Activated naive CD4-positive, alpha-beta T cell treated with anti-CD3 and anti-CD28 coated beads, Interleukin-2, amount 10 ng/mL, durations not matched to agents 7 days and 5 days (primary cell): Measurements from ENCODE around the gene RHBDL3.

Source experiments
- CTCF ChIA-PET: fragments of 350-600 bp; sonication (Branson Sonifier 250); formaldehyde crosslinking; loops from one replicate; lab custom pipeline; 2021; ENCODE audit warnings: antibody characterized with exemption; lab: Charles Lee
- DNase-seq: peaks from one replicate; pipeline ENCODE4 v3.0.0-alpha.2; 2020
- H3K27ac Mint-ChIP-seq: one replicate; pipeline ENCODE4 v1.8.0; 2021; ENCODE audit warnings: mild to moderate bottlenecking, moderate library complexity, mixed read lengths
- H3K27me3 Mint-ChIP-seq: one replicate; pipeline ENCODE4 v1.8.0; 2021; ENCODE audit warnings: mild to moderate bottlenecking, mixed read lengths
- H3K36me3 Mint-ChIP-seq: one replicate; pipeline ENCODE4 v1.8.0; 2021; ENCODE audit warnings: mixed read lengths
- H3K4me1 Mint-ChIP-seq: one replicate; pipeline ENCODE4 v1.8.0; 2021; ENCODE audit warnings: mixed read lengths
- H3K4me3 Mint-ChIP-seq: one replicate; pipeline ENCODE4 v1.8.0; 2021; ENCODE audit warnings: mild to moderate bottlenecking, moderate library complexity, mixed read lengths
- H3K9me3 Mint-ChIP-seq: one replicate; pipeline ENCODE4 v1.8.0; 2021; ENCODE audit warnings: mixed read lengths

RHBDL3 gene

DNA sequence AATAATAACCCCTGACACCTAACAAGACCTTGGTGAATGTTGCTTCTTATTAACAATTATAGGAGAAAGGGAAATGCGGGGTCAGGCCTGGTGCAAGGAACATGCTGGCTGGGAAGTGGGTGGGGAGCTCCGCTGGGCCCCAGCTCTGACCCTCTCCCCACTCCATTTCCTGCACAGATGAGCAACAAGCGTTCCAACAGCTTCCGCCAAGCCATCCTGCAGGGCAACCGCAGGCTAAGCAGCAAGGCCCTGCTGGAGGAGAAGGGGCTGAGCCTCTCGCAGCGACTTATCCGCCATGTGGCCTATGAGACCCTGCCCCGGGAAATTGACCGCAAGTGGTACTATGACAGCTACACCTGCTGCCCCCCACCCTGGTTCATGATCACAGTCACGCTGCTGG, 23.0 kb downstream of the RHBDL3 start:
- no peak overlapping the region for H3K4me3 Mint-ChIP-seq
- no peak overlapping the region for H3K27ac Mint-ChIP-seq
- H3K4me1 Mint-ChIP-seq = peaks cover 5% of the 10 kb centered on the region
- CTCF ChIA-PET = interaction anchor here (0.6 to 1.7 kb wide), 2 partner anchors 31 to 229 kb away, joined by 3 to 6 read pairs; no protein-coding TSS in a partner anchor
- H3K9me3 Mint-ChIP-seq = no peaks in the 10 kb centered on the region
- H3K36me3 Mint-ChIP-seq = no peaks in the 10 kb centered on the region
- no peak for DNase-seq
- peaks cover 40% of the 10 kb centered on the region for H3K27me3 Mint-ChIP-seq

DNA sequence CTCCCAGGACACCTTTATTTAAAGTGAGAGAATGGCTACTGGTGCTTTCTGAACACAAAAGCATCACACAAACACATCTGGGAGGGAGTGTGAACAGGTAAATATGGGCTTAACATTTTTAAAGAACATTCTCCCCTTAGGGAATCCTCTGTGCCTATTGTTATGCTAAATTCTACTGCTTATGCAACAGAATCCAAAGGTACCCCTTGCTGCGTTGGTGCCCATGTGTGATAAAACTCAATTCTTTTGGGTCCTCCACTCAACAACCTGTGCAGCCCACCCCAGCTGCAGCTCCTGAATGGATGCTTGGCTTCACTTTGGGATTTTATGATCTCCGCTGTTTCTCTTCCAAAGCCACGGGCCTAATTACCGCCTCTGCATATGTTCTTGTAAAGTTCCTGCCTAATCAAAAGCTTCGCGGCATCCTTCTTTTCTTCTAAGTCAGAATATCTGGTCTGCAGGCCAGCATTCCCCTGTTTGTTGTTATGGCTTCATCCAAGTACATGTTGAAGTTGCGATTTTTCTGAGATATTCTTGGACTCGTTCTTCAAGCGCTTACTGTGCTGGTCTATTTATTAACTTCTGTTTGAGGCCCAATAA, 23.9 kb downstream of the RHBDL3 start:
- CTCF ChIA-PET = no interaction called here
- Mint-ChIP-seq H3K9me3 (no peaks in the 10 kb centered on the region), H3K4me3 (no peak overlapping the region), H3K36me3 (no peaks in the 10 kb centered on the region), H3K27ac (no peak overlapping the region), H3K27me3 (peaks cover 35% of the 10 kb centered on the region), H3K4me1 (peaks cover 7% of the 10 kb centered on the region)
- DNase-seq = no peak

DNA sequence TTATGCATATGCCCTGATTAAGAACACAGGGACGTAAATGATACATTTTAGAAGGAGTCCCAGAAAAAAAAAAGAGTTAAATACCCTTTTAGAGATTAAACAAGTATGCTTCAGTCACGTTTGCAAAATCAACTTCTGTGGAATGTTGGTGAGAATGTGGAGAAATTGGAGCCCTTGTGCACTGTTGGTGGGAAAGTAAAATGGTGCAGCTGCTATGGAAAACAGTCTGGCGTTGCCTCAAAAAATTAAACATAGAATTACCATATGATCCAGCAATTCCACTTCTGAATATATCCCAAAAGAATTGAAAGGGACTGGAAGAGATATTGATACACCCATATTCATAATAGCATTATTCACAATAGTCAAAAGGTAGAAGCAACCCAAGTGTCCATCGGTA, 26.5 kb downstream of the RHBDL3 start:
- no peak for DNase-seq
- peaks cover 7% of the 10 kb centered on the region for H3K4me1 Mint-ChIP-seq
- no peaks in the 10 kb centered on the region for H3K9me3 Mint-ChIP-seq
- no peaks in the 10 kb centered on the region for H3K36me3 Mint-ChIP-seq
- H3K4me3 Mint-ChIP-seq = no peak overlapping the region
- no peak overlapping the region for H3K27ac Mint-ChIP-seq
- H3K27me3 Mint-ChIP-seq = peaks cover 36% of the 10 kb centered on the region
- CTCF ChIA-PET = no interaction called here

DNA sequence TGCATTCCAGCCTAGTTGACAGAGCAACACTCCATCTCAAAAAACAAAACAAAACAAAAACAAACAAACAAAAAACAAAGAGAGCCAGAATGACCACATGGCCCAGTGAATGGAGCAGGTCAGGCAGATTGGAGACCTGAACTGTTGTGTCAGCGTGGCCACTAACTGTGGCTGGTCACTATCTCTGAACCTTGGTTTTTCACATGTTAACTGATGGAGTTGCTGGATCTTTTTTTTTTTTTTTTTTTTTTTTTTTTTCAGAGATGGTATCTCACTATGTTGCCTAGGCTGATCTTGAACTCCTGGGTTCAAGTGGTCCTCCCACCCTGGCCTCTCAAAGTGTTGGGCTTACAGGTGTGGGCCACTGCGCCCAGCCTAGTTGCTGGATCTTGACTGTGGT, 31.8 kb downstream of the RHBDL3 start:
- Mint-ChIP-seq H3K27ac (no peak overlapping the region), H3K27me3 (peaks cover 25% of the 10 kb centered on the region), H3K9me3 (no peaks in the 10 kb centered on the region), H3K4me1 (peaks cover 2% of the 10 kb centered on the region), H3K4me3 (no peak overlapping the region), H3K36me3 (no peaks in the 10 kb centered on the region)
- CTCF ChIA-PET = no interaction called here
- no peak for DNase-seq

DNA sequence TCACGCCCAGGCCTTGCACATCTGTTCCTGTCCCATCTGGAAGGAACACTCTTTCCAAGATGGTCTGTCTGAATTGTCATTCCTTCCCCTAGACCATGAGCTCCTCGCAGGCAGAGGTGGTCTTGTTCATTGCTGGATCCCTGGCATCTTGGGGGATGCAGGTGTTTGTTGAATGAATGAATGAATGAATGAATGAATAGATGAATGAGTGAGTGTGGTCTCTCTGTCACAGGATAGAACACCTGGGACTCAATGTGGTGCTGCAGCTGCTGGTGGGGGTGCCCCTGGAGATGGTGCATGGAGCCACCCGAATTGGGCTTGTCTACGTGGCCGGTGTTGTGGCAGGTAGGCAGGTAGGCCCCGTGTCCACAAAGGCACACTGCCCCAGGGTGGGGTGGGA, 32.2 kb downstream of the RHBDL3 start:
- Mint-ChIP-seq H3K36me3 (no peaks in the 10 kb centered on the region), H3K4me3 (no peak overlapping the region), H3K4me1 (peaks cover 2% of the 10 kb centered on the region), H3K27ac (no peak overlapping the region), H3K27me3 (peaks cover 25% of the 10 kb centered on the region), H3K9me3 (no peaks in the 10 kb centered on the region)
- DNase-seq = no peak
- CTCF ChIA-PET = interaction anchor here (0.7 kb wide), 1 partner anchor 26 kb away, joined by 3 read pairs; no protein-coding TSS in a partner anchor

DNA sequence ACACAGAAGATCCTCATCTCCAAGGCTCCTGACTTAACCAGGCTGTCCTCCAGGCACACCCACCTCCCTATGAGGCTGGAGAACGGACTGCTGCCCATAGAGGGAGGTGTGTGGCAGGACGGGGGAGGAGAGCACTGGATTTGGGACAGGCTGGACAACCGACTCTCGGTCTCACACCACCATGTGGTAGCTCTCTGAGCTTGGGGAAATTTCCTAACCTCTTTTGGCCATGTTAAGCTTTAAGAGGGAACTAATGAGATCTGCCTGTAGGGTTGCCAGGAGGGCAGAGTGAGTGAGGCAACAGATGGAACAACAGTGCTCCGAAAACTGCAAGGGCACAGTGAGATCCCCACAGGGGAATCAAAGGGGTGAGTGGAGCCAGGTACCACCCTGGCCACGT, 32.7 kb downstream of the RHBDL3 start:
- Mint-ChIP-seq H3K4me3 (no peak overlapping the region), H3K9me3 (no peaks in the 10 kb centered on the region), H3K27me3 (peaks cover 25% of the 10 kb centered on the region), H3K27ac (no peak overlapping the region), H3K4me1 (peaks cover 2% of the 10 kb centered on the region), H3K36me3 (no peaks in the 10 kb centered on the region)
- DNase-seq = no peak
- CTCF ChIA-PET = interaction anchor here (0.7 kb wide), 1 partner anchor 27 kb away, joined by 3 read pairs; no protein-coding TSS in a partner anchor

DNA sequence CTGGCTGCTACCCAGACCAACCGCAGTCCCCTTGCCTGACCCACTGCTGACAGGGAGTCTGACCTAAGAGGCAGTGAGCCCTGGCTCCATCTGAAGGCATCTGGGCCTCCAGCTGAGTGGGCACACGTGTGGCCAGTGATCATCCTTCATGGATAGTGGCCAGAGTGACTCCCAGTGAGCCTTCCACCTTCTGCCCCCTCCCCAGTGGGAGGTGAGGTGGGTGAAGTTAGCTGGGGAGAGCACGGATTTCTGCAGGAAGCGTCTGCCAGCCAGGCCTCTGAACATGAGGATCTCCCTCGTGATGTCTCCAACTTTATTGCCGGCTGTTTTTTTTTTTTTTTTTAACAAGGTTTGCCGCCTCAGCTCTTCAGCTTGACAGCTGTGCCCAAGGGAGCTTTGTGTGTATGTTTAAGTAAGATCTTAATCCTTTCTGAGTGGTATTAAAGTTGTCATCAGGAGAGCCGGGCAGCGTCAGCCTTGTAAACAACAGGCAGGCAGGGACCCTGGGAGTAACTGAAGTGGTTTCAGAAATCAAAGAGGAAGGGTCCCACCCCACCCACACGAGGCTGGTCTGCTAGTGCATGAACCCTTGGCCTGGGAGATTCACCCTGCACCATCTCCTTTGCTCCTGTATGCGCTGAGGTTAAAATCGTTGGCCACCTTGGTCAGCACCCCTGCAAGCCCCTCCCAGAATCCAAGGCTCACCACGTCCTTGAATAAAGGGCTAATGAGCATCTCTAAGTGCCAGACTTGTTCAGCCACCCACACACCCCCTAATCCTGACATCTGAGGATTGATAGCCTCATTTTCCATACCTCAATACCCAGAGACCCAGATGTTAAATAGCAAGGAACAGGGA, 33.3 kb downstream of the RHBDL3 start:
- Mint-ChIP-seq H3K4me3 (no peak overlapping the region), H3K27me3 (peaks cover 27% of the 10 kb centered on the region), H3K4me1 (peaks cover 2% of the 10 kb centered on the region), H3K9me3 (no peaks in the 10 kb centered on the region), H3K36me3 (no peaks in the 10 kb centered on the region), H3K27ac (no peak overlapping the region)
- CTCF ChIA-PET = no interaction called here
- no peak for DNase-seq

DNA sequence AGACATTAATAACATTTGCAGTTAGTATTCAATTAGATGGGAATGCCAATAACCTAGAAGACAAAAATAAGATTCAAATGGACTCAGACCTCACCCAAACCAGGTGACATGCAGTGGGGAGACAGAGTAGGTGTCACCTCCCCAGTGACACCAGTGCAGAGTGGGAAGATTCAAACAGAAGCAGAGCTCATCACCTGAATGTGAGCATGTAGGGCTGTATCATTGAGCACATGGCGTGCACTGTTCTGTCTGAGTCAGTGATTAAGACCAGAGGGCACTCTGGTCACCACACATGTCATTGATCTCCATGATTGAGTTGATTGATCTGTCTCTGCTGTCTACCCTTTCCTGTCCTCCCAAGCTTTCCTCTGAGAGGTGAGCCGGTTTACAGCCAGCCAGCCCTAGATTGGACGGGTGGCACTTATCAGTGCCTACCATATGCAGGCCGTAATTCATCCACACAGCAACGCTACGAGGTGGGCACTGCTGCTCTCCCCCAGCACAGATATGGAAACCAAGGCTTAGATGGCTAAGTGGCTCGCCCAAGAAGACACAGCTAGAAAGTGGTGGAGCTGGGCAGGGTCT, 34.0 kb downstream of the RHBDL3 start:
- H3K27me3 Mint-ChIP-seq = peaks cover 30% of the 10 kb centered on the region
- CTCF ChIA-PET = no interaction called here
- no peaks in the 10 kb centered on the region for H3K9me3 Mint-ChIP-seq
- H3K4me1 Mint-ChIP-seq = no peaks in the 10 kb centered on the region
- DNase-seq = no peak
- H3K36me3 Mint-ChIP-seq = no peaks in the 10 kb centered on the region
- H3K4me3 Mint-ChIP-seq = no peak overlapping the region
- H3K27ac Mint-ChIP-seq = no peak overlapping the region

DNA sequence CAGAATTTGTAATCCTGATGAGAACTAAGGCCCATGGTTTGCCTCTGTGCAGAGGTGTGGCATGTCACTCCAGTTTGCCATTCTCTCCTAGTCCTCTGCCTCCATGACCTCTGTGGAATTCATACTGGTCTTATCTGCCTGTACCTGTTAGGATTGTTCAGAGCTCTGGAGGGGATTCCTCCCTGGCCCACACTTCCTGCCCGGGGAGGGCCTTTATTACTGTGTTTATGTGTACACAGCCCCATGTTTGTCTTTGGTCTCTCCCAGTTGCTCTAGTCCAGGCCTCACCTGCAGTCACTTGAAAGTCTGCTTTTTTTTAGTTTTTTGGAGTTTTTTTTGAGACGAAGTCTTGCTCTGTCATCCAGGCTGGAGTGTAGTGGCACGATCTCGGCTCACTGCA, 36.4 kb downstream of the RHBDL3 start:
- H3K4me1 Mint-ChIP-seq = no peaks in the 10 kb centered on the region
- no peaks in the 10 kb centered on the region for H3K36me3 Mint-ChIP-seq
- CTCF ChIA-PET = interaction anchor here (0.6 to 1.5 kb wide), 2 partner anchors 18 to 23 kb away, joined by 3 read pairs; no protein-coding TSS in a partner anchor
- no peak overlapping the region for H3K27ac Mint-ChIP-seq
- H3K27me3 Mint-ChIP-seq = peaks cover 45% of the 10 kb centered on the region
- no peaks in the 10 kb centered on the region for H3K9me3 Mint-ChIP-seq
- no peak for DNase-seq
- no peak overlapping the region for H3K4me3 Mint-ChIP-seq

DNA sequence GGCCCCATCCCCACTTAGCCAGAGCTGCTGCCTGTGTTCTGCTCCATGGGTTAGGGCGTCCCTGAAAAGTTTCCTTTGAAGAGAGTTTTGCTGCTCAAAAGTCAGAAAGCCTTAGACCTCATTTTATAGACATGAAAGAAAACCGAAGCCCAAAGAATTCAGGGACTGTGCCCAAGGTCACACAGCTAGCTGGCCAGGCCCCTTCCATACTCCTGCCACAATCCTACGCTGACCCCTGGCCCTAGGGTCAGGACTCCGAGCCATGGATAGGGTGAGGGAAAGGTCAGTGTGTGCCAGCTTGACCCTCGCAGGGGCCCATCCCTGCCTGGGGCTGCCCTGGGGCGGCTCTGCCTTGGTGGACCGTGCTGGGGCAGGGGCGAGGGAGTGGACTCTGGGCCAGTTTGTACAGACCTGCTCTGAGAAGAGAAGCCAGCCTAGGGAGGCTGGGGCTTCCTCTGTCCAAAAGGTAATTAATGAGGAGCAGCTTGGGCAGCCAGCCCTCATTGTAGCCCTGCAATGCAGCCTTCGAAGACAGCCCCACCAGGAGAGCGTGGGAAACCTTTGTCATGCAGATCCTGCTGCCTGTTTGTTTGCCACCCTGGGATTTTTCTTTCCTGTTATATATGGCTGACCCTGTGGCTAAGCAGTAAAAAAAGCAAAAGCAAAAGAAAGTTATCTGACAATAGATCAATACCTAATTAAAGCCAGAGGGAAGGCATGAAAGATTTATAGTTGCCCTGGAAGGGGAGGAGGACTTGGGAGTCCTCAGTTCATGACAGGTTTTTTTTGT, 37.4 kb downstream of the RHBDL3 start:
- no peak overlapping the region for H3K27ac Mint-ChIP-seq
- H3K27me3 Mint-ChIP-seq = peaks cover 48% of the 10 kb centered on the region
- H3K4me1 Mint-ChIP-seq = no peaks in the 10 kb centered on the region
- H3K36me3 Mint-ChIP-seq = no peaks in the 10 kb centered on the region
- no peak for DNase-seq
- H3K4me3 Mint-ChIP-seq = no peak overlapping the region
- CTCF ChIA-PET = interaction anchor here (1.5 kb wide), 1 partner anchor 17 kb away, joined by 3 read pairs; no protein-coding TSS in a partner anchor
- no peaks in the 10 kb centered on the region for H3K9me3 Mint-ChIP-seq

DNA sequence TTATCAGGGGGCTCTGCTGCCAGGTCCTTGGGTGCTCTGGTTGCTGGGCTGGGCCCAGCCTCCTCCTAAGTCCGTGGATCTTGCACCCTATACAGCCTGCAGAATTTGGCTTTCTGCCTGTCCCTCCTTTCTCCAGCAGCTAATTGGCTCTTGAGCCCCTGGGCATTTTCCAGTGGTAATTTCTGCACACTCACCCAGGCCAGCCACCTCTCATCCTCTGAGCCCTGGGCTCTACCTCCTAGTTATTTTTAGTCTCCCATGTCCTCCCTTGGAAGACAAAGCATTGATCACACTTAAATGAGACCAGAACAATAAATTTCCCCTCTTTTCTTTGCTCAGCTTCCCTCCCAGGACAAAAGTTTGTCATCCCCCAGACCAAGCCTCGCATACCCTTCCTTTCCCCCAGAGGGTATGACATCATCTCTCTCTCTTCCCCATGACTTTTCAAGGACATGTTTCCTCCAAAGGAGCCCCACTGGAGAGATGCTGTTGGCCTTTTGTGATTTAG, 38.2 kb downstream of the RHBDL3 start:
- peaks cover 47% of the 10 kb centered on the region for H3K27me3 Mint-ChIP-seq
- no peak for DNase-seq
- no peaks in the 10 kb centered on the region for H3K9me3 Mint-ChIP-seq
- H3K36me3 Mint-ChIP-seq = no peaks in the 10 kb centered on the region
- H3K4me1 Mint-ChIP-seq = no peaks in the 10 kb centered on the region
- no peak overlapping the region for H3K4me3 Mint-ChIP-seq
- CTCF ChIA-PET = no interaction called here
- H3K27ac Mint-ChIP-seq = no peak overlapping the region

DNA sequence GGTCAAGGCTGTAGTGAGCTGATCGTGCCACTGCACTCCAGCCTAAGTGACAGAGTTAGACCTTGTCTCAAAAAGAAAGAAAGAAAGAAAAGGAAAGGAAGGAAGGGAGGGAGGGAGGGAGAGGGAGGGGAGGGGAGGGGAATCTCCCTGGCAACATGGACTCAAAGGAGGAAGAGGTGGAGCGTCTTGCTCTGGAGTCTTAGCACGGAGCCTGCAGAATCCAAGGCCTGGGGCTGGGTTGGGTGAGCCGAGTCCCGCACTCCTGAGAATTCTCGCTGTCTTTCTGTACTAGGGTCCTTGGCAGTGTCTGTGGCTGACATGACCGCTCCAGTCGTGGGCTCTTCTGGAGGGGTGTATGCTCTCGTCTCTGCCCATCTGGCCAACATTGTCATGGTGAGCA, 39.4 kb downstream of the RHBDL3 start:
- H3K9me3 Mint-ChIP-seq = no peaks in the 10 kb centered on the region
- no peaks in the 10 kb centered on the region for H3K4me1 Mint-ChIP-seq
- H3K36me3 Mint-ChIP-seq = no peaks in the 10 kb centered on the region
- no peak overlapping the region for H3K4me3 Mint-ChIP-seq
- DNase-seq = no peak
- no peak overlapping the region for H3K27ac Mint-ChIP-seq
- CTCF ChIA-PET = no interaction called here
- H3K27me3 Mint-ChIP-seq = peaks cover 47% of the 10 kb centered on the region

DNA sequence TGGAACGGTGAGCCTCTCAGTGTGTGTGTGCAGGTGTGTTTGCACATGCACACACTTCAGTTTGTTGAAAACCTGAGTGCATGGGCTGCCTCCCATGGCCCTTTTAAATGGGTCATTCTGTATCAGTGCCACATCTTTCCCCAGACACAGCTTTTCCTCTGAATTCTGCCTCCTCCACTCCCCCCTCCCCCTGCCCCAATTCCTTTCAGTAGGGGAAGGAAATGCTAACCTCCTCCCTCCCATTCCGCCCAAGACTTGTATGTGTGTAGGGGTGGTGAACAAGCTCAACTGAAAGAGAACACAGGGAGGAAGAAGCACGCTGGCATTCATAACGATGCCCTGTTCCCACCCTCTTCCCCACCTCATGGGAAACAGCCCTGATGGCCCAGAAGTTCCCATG, 42.0 kb downstream of the RHBDL3 start:
- Mint-ChIP-seq H3K27me3 (peaks cover 61% of the 10 kb centered on the region), H3K9me3 (no peaks in the 10 kb centered on the region), H3K4me3 (no peak overlapping the region), H3K27ac (no peak overlapping the region), H3K4me1 (no peaks in the 10 kb centered on the region), H3K36me3 (no peaks in the 10 kb centered on the region)
- CTCF ChIA-PET = interaction anchor here (1.3 kb wide), 1 partner anchor 12 kb away, joined by 4 read pairs; no protein-coding TSS in a partner anchor
- no peak for DNase-seq
